Peyer's patch (tissue), 4 donors: ENCODE data around the gene ARFGAP3. TPM values are rescaled to one million over a fixed set of nuclear protein-coding genes. Genes with fewer than 3 reads are reported as not detected.

Source experiments
- DNase-seq, 3 donors: peaks; one replicate each; pipeline ENCODE4 v3.0.0-alpha.2; 2017 to 2019
- H3K27ac ChIP-seq, 4 donors: fragments of 200-600 bp; sonication (generic); one replicate each; pipeline ENCODE4 v1.5.1; 2016 to 2019
- H3K27me3 ChIP-seq, 2 donors: fragments of 200-600 bp; sonication (generic); one replicate each; pipeline ENCODE4 v1.5.1; 2019
- H3K36me3 ChIP-seq, 3 donors: fragments of 200-600 bp; sonication (generic); one replicate each; pipeline ENCODE4 v1.5.1; 2016 to 2019
- H3K4me1 ChIP-seq, 4 donors: fragments of 200-600 bp; sonication (generic); one replicate each; pipeline ENCODE4 v1.5.1; 2016 to 2019
- H3K4me3 ChIP-seq, 4 donors: fragments of 200-600 bp; sonication (generic); 1 replicate in 3 of 4; 2 replicates in 1 of 4; pipeline ENCODE4 v1.5.1; 2016 to 2019; ENCODE audit warnings: mild to moderate bottlenecking in 1 of 4
- H3K9me3 ChIP-seq, 4 donors: fragments of 200-600 bp; sonication (generic); one replicate each; pipeline ENCODE4 v1.5.1; 2016 to 2019; ENCODE audit warnings: mild to moderate bottlenecking in 1 of 4
- CTCF ChIP-seq, 6 experiments: fragments of 450-650 bp in 4 of 6; fragments of 200-600 bp in 2 of 6; sonication (generic) in 1 of 6; IDR thresholded peaks; one replicate each; pipeline ENCODE4 v1.5.1; 2017 to 2019; ENCODE audit warnings: antibody characterized with exemption in 6 of 6, mild to moderate bottlenecking in 3 of 6, moderate library complexity in 1 of 6
- POLR2A ChIP-seq, 2 donors: fragments of 450-650 bp; IDR thresholded peaks; one replicate each; pipeline ENCODE4 v1.5.1; 2017; ENCODE audit warnings: antibody characterized with exemption in 2 of 2, mild to moderate bottlenecking in 2 of 2, moderate library complexity in 2 of 2
- total RNA-seq, 4 donors: library from RNA; depleted of rRNA; stranded (reverse); fragments of >200 nt; gene quantifications; one replicate each; pipeline ENCODE4 v1.1.0, GENCODE V29; 2016

ARFGAP3 gene
- total RNA-seq, 4 donors from 2014 or later = 31.4 to 87.0 (median 57.8) TPM

GRCh38 chr22:42878561-42879305, 21.7 kb upstream of the ARFGAP3 start:
- Histone ChIP-seq H3K27me3 (no peaks in the 10 kb centered on the region), H3K27ac (no peak overlapping the region), H3K36me3 (peaks cover 0 to 99% (median 0%) of the 10 kb centered on the region in 3 donors), H3K9me3 (no peaks in the 10 kb centered on the region), H3K4me3 (no peak overlapping the region), H3K4me1 (peaks cover 0 to 13% (median 0%) of the 10 kb centered on the region in 4 donors)
- TF ChIP-seq POLR2A (IDR thresholded peaks at IDR 0.05) (no peak), CTCF (IDR thresholded peaks at IDR 0.05) (no peak)
- DNase-seq = no peak

- Histone ChIP-seq H3K4me3 (no peak overlapping the region), H3K9me3 (no peaks in the 10 kb centered on the region), H3K27ac (no peak overlapping the region), H3K36me3 (peaks cover 0 to 99% (median 0%) of the 10 kb centered on the region in 3 donors), H3K4me1 (peaks cover 0 to 9% (median 0%) of the 10 kb centered on the region in 4 donors), H3K27me3 (no peaks in the 10 kb centered on the region)
- no peak for DNase-seq
- TF ChIP-seq POLR2A (IDR thresholded peaks at IDR 0.05) = no peak
- TF ChIP-seq CTCF (IDR thresholded peaks at IDR 0.05) = no peak
Measured at GRCh38 chr22:42877597-42878340, 20.7 kb upstream of the ARFGAP3 start.

GRCh38 chr22:42877158-42877557, 20.1 kb upstream of the ARFGAP3 start:
- H3K36me3 ChIP-seq = peaks cover 0 to 99% (median 0%) of the 10 kb centered on the region in 3 donors
- H3K27ac ChIP-seq = no peak overlapping the region
- TF ChIP-seq POLR2A (IDR thresholded peaks at IDR 0.05) = no peak
- no peak for TF ChIP-seq CTCF (IDR thresholded peaks at IDR 0.05)
- H3K4me3 ChIP-seq = no peak overlapping the region
- no peaks in the 10 kb centered on the region for H3K27me3 ChIP-seq
- peaks cover 0 to 2% (median 0%) of the 10 kb centered on the region in 4 donors for H3K4me1 ChIP-seq
- DNase-seq = no peak
- H3K9me3 ChIP-seq = no peaks in the 10 kb centered on the region

- H3K9me3 ChIP-seq = no peaks in the 10 kb centered on the region
- H3K27me3 ChIP-seq = no peaks in the 10 kb centered on the region
- no peak overlapping the region for H3K27ac ChIP-seq
- no peak overlapping the region for H3K4me3 ChIP-seq
- TF ChIP-seq POLR2A (IDR thresholded peaks at IDR 0.05) = no peak
- TF ChIP-seq CTCF (IDR thresholded peaks at IDR 0.05) = no peak
- no peak for DNase-seq
- H3K36me3 ChIP-seq = peaks cover 0 to 100% (median 0%) of the 10 kb centered on the region in 3 donors
- H3K4me1 ChIP-seq = no peaks in the 10 kb centered on the region
Measured at GRCh38 chr22:42876041-42876440, 19.0 kb upstream of the ARFGAP3 start.

- Histone ChIP-seq H3K36me3 (peaks cover 0 to 94% (median 0%) of the 10 kb centered on the region in 3 donors), H3K9me3 (no peaks in the 10 kb centered on the region), H3K27ac (no peak overlapping the region), H3K4me1 (no peaks in the 10 kb centered on the region), H3K27me3 (no peaks in the 10 kb centered on the region), H3K4me3 (no peak overlapping the region)
- no peak for DNase-seq
- TF ChIP-seq CTCF (IDR thresholded peaks at IDR 0.05) (no peak), POLR2A (IDR thresholded peaks at IDR 0.05) (no peak)
Measured at GRCh38 chr22:42874010-42874409, 16.9 kb upstream of the ARFGAP3 start.
